Subcutaneous adipose tissue (tissue), 4 donors: ENCODE results near the gene ST3GAL6. TPM values are rescaled to one million over a fixed set of nuclear protein-coding genes. Genes with fewer than 3 reads are reported as not detected.

Source experiments
- total RNA-seq, 4 donors: library from RNA; depleted of rRNA; stranded (reverse); fragments of >200 nt; gene quantifications; one replicate each; pipeline ENCODE4 v1.1.0, GENCODE V29; 2016
- TF ChIP-seq, protein P1 (sequence below): fragments of 450-650 bp; IDR thresholded peaks from one replicate; pipeline ENCODE4 v1.5.1; 2016; ENCODE audit warnings: low read depth, mild to moderate bottlenecking, control low read depth, antibody characterized with exemption, moderate library complexity

Gene ST3GAL6
- total RNA-seq, 4 donors from 2014 or later: 25.3 to 49.9 (median 37.3) TPM

DNA sequence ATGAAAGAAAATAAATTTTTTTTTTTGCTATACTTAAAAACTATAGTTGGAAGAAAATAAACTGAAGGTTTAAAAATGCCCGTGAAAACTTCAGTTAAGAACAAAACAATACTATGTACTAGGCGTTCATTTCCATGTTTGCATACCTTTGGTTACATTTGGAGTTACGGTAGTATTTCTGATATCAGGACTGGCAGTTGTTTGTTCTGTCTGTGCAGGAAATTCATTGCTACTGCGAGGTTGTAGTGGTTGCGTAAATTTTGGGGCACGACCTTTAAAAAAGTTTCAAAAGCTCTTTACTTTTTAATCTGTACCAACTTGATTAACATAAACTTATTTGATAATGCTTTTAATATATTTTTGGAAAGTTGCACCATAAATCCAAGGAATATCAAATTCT lies 47.9 kb downstream of the ST3GAL6 start:
- TF ChIP-seq, protein P1, sequence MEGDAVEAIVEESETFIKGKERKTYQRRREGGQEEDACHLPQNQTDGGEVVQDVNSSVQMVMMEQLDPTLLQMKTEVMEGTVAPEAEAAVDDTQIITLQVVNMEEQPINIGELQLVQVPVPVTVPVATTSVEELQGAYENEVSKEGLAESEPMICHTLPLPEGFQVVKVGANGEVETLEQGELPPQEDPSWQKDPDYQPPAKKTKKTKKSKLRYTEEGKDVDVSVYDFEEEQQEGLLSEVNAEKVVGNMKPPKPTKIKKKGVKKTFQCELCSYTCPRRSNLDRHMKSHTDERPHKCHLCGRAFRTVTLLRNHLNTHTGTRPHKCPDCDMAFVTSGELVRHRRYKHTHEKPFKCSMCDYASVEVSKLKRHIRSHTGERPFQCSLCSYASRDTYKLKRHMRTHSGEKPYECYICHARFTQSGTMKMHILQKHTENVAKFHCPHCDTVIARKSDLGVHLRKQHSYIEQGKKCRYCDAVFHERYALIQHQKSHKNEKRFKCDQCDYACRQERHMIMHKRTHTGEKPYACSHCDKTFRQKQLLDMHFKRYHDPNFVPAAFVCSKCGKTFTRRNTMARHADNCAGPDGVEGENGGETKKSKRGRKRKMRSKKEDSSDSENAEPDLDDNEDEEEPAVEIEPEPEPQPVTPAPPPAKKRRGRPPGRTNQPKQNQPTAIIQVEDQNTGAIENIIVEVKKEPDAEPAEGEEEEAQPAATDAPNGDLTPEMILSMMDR: no peak

DNA sequence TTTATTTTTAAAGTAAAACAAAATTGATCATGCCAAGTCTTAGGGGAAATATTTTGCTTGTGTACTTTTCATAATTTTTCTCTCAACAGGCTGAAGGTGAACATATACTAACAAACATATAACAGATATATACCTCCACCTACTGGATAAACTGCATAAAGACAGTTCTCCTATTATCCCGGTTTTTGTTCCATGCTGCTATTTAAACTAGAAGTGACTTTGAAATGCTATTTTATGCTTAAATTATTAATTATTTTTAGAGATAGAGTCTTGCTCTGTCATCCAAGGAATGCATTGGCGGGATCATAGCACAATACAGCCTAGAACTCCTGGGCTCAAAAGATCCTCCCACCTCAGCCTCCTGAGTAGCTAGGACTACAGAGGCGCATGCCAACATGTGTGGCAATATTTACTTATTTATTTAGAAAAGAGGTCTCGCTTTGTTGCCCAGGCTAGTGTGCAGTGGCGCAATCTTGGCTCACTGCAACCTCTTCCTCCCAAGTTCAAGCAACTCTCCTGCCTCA lies 49.8 kb downstream of the ST3GAL6 start:
- TF ChIP-seq, protein P1: no peak

DNA sequence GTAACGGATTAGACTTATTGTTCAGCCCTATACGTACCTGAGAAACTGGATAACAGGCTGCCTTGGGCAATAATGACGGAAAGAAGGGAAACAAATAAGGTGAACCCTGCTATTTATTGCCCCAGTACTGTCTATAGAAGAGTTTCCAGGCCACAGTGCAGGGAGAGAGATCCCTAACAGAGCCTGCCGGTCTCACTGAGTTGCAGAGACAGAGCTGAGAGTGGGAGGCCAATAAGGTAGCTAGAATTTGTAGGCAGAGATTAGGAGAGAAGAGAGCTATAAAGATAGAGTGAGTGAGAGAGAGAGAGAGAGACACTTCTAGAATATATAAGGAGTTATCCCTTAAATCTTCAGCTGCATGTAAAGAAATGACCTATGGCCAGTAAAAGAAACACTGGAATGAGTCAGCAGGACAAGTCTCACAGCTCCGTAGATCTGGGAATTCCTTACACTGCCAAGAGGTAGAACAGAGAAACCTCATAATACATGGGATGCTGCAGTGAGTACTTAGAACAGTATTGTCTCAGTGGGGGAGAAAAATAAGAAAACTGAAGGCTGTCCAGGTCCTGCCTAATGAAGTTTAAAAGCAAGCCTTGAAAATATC lies 51.8 kb downstream of the ST3GAL6 start:
- TF ChIP-seq, protein P1: no peak

DNA sequence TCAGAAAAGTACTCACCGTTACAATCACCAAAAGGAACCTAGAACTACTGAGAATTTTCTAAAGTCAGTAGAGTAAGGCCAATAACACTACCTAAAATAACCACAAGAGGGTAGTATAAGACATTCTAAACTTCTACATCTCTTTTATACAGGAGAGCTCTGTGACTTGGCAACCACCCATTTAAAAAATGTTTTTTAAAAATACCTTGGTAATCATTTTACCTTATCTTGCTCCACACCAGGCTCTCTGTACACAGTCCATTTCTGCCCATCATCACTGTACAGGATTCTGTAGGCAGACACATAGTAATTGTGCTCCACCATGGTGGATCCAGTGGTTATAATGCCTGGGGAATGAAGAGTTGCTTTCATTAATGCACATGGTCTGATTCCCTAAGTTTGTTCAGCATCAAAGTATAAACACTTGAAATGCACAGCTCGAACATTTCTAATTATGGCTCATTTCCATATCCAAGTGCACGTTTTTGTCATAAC lies 54.5 kb downstream of the ST3GAL6 start:
- TF ChIP-seq, protein P1: no peak

DNA sequence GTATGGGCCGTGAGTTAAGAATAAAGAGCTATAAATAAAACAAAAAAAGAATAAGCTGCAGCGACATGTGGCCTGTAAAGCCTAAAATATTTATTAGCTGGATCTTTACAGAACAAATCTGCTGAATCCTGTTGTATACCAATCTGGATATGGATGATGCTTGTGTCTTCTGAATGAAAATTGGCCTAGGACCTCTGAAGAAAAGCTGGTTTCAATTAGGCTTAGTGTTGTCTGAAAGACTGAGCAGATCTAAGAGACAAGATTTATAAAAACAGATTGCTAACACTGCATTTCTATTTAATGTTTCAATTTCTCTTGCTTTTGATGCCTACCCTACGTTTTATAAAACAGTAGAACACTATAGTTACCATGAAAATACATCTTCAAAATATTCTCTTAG lies 57.9 kb downstream of the ST3GAL6 start:
- TF ChIP-seq, protein P1: no peak

DNA sequence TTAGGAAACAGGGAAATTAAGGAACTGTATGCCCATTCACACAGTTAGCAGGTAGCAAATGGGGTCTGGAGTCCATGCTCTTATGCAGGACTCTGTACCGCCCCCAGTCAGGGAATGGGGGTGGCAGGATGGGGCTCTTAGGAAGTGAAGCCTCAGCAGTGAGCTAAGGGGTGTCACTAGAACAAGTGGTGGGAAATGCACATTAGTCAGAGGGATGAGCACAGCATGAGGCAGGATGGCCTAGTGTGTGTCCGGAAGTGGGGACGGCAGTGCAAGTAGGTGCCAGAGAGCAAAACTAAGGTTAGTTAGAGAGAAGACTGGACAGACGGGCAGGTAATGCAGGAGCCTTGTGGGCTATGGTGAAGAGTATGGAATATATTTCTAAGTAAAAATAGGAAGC lies 60.7 kb downstream of the ST3GAL6 start:
- TF ChIP-seq, protein P1: no peak

DNA sequence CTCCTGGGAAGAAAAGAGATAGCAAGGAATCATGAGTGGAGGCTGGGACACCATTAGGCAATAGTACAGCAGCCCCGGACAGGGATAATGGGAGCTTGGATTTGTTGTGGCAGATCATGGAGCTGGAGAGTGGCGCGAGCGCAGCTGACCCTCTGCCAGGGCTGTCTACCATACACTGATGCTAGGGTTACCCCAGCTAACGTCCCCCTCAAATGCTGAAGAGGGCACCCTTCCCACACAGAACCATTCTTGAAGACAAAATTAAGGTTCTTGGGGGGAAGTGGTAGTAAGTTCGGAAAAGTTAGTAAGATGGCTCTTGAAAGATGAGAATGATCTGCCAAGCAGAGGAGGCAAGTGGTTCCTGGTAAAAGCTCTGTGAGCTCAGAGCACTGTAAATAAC lies 61.1 kb downstream of the ST3GAL6 start:
- TF ChIP-seq, protein P1: no peak
